Sigmoid colon (tissue), 3 donors: Measurements from ENCODE around the gene SPDYE1.
"Not testable (repeated sequence)": the region's sequence is repeated elsewhere in the genome, so short reads cannot be mapped to it uniquely, and the experiment has no call there.

Experiments used
- CTCF ChIP-seq, 4 experiments: fragments of 450-650 bp in 3 of 4; fragments of 200-600 bp in 1 of 4; IDR thresholded peaks; one replicate each; pipeline ENCODE4 v1.5.1; 2016 to 2019; ENCODE audit warnings: antibody characterized with exemption in 4 of 4, mild to moderate bottlenecking in 3 of 4, moderate library complexity in 2 of 4
- POLR2A ChIP-seq, 2 donors: fragments of 450-650 bp; IDR thresholded peaks; one replicate each; pipeline ENCODE4 v1.6.1; 2016; ENCODE audit warnings: antibody characterized with exemption in 2 of 2, mild to moderate bottlenecking in 2 of 2, moderate library complexity in 2 of 2

DNA sequence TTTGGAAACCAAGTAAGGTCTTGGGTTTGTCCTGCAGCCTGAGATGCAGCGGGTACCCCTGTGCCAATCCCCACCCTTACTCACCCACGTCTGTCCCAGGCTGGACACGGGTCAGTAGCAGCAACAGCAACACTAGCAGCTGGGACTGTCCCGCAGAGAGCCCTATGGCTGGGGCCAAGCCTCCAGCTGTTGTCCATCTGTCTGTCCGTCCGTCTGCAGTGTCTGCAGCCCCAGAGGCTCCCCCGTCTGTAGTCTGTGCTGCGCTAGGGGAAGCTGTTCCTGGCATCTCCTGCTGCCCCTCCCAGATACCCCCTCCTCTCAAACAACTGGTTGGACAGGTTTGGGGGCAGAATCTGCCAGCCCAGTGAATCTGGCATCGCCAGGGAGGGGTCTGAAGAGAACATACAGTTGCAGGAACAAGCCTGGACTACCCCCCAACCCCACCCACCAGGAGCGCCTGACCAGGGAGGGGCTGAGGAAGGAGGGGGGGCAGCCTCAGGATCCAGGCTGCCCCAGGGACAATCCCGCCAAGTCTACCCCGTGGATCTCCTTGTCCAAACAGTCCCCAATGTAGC, 7.6 kb upstream of the SPDYE1 start:
- not testable (repeated sequence) for TF ChIP-seq CTCF, POLR2A (IDR thresholded peaks at IDR 0.05)
